Measurements from ENCODE around the gene ZNF613. TPM values are rescaled to one million over a fixed set of nuclear protein-coding genes. Genes with fewer than 3 reads are reported as not detected.
"Not testable (repeated sequence)": the region's sequence is repeated elsewhere in the genome, so short reads cannot be mapped to it uniquely, and the experiment has no call there.

The ZNF613 gene
- polyA plus RNA-seq, 4 donors, result 2.2 to 6.0 (median 4.3) TPM

DNA sequence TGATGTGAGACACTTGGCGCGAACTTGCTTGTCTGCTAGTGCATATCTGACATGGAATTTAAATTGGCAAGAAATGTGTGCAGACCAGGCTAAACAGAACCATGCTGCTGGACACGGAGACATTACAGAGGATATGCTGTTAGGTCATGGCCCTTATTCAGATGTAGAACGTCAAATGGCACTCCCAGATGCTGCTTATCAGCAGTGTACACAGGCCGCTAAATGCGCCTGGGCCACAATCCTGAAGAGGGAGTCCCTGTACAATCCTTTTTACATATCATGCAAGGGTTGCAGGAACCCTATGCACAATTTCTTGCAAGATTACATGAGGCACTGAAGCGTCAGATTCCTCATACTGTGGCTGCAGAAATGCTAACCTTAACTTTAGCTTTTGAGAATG lies 50.1 kb downstream of the ZNF613 start:
- no peak overlapping the region for H3K27ac ChIP-seq (ENCODE audit: low read depth in 1 of 3, low read length in 2 of 3)
- no peak overlapping the region for H3K4me3 ChIP-seq (ENCODE audit: low read depth in 1 of 3, low read length in 3 of 3)
- DNase-seq, result no peak
- H3K9me3 ChIP-seq (ENCODE audit: control insufficient read depth in 2 of 2, insufficient read depth in 1 of 2, low read depth in 1 of 2, low read length in 1 of 2), result peaks cover 12 to 79% of the 10 kb centered on the region in 2 donors
- H3K4me1 ChIP-seq (ENCODE audit: control insufficient read depth in 3 of 3, insufficient read depth in 2 of 3, low read depth in 1 of 3, low read length in 2 of 3), result no peaks in the 10 kb centered on the region
- H3K27me3 ChIP-seq (ENCODE audit: control insufficient read depth in 3 of 3, insufficient read depth in 3 of 3, low read length in 3 of 3), result no peaks in the 10 kb centered on the region
- WGBS, 3 donors, result 86 to 90% (median 86%) methylated on average over 7 of the region's 7 CpGs
- peaks cover 17 to 26% (median 24%) of the 10 kb centered on the region in 3 donors for H3K36me3 ChIP-seq (ENCODE audit: control insufficient read depth in 3 of 3, insufficient read depth in 2 of 3, low read depth in 1 of 3, low read length in 3 of 3)
- FAIRE-seq, result no peak

DNA sequence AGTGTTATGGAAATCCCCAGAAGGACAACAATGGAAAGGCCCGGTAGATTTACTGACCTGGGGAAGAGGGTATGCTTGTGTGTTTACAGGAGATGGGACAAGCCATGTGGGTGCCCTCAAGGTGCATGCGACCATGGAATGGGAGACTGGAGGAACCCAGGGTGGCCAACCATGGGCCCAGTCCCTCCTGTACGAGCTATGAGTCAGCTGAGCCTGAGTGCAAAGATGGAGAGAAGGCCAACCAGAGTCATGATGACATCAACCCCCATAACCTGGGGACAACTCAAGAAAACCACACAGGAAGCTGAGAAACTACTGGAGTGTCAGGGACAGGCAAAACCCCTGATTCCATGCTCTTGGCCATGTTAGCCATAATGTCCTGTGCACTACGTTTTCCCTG lies 51.6 kb downstream of the ZNF613 start:
- Histone ChIP-seq H3K36me3 (ENCODE audit: control insufficient read depth in 3 of 3, insufficient read depth in 2 of 3, low read depth in 1 of 3, low read length in 3 of 3) (peaks cover 7 to 25% (median 20%) of the 10 kb centered on the region in 3 donors), H3K9me3 (ENCODE audit: control insufficient read depth in 2 of 2, insufficient read depth in 1 of 2, low read depth in 1 of 2, low read length in 1 of 2) (peaks cover 12 to 77% of the 10 kb centered on the region in 2 donors), H3K4me3 (ENCODE audit: low read depth in 1 of 3, low read length in 3 of 3) (no peak overlapping the region), H3K4me1 (ENCODE audit: control insufficient read depth in 3 of 3, insufficient read depth in 2 of 3, low read depth in 1 of 3, low read length in 2 of 3) (no peaks in the 10 kb centered on the region), H3K27ac (ENCODE audit: low read depth in 1 of 3, low read length in 2 of 3) (no peak overlapping the region), H3K27me3 (ENCODE audit: control insufficient read depth in 3 of 3, insufficient read depth in 3 of 3, low read length in 3 of 3) (no peaks in the 10 kb centered on the region)
- no peak for FAIRE-seq
- no peak for DNase-seq
- 91 to 95% (median 94%) methylated on average over 4 of the region's 4 CpGs for WGBS, 3 donors

- DNase-seq, result no peak
- Histone ChIP-seq H3K36me3 (ENCODE audit: control insufficient read depth in 3 of 3, insufficient read depth in 2 of 3, low read depth in 1 of 3, low read length in 3 of 3) (peaks cover 6 to 24% (median 13%) of the 10 kb centered on the region in 3 donors), H3K9me3 (ENCODE audit: control insufficient read depth in 2 of 2, insufficient read depth in 1 of 2, low read depth in 1 of 2, low read length in 1 of 2) (peaks cover 9 to 68% of the 10 kb centered on the region in 2 donors), H3K27me3 (ENCODE audit: control insufficient read depth in 3 of 3, insufficient read depth in 3 of 3, low read length in 3 of 3) (no peaks in the 10 kb centered on the region), H3K4me1 (ENCODE audit: control insufficient read depth in 3 of 3, insufficient read depth in 2 of 3, low read depth in 1 of 3, low read length in 2 of 3) (no peaks in the 10 kb centered on the region), H3K4me3 (ENCODE audit: low read depth in 1 of 3, low read length in 3 of 3) (no peak overlapping the region), H3K27ac (ENCODE audit: low read depth in 1 of 3, low read length in 2 of 3) (no peak overlapping the region)
- FAIRE-seq, result no peak
- WGBS, 3 donors, result 96 to 97% (median 97%) methylated on average over 6 of the region's 6 CpGs
These were observed 53.0 kb downstream of the ZNF613 start for GRCh38 chr19:51980116-51980736.

- FAIRE-seq; H3K4me1 ChIP-seq (ENCODE audit: control insufficient read depth in 3 of 3, insufficient read depth in 2 of 3, low read depth in 1 of 3, low read length in 2 of 3); H3K4me3 ChIP-seq (ENCODE audit: low read depth in 1 of 3, low read length in 3 of 3); H3K27ac ChIP-seq (ENCODE audit: low read depth in 1 of 3, low read length in 2 of 3); H3K27me3 ChIP-seq (ENCODE audit: control insufficient read depth in 3 of 3, insufficient read depth in 3 of 3, low read length in 3 of 3); DNase-seq: not testable (repeated sequence)
- Histone ChIP-seq H3K9me3 (ENCODE audit: control insufficient read depth in 2 of 2, insufficient read depth in 1 of 2, low read depth in 1 of 2, low read length in 1 of 2) (peaks cover 9 to 64% of the 10 kb centered on the region in 2 donors), H3K36me3 (ENCODE audit: control insufficient read depth in 3 of 3, insufficient read depth in 2 of 3, low read depth in 1 of 3, low read length in 3 of 3) (peaks cover 6 to 21% (median 11%) of the 10 kb centered on the region in 3 donors)
- WGBS, 3 donors, result 94 to 98% (median 98%) methylated on average over 6 of the region's 6 CpGs
These were observed 53.7 kb downstream of the ZNF613 start for GRCh38 chr19:51980926-51981325.

GRCh38 chr19:51983361-51983760 lies 56.1 kb downstream of the ZNF613 start:
- no peaks in the 10 kb centered on the region for H3K4me1 ChIP-seq (ENCODE audit: control insufficient read depth in 3 of 3, insufficient read depth in 2 of 3, low read depth in 1 of 3, low read length in 2 of 3)
- no peak overlapping the region for H3K27ac ChIP-seq (ENCODE audit: low read depth in 1 of 3, low read length in 2 of 3)
- peaks cover 4 to 56% of the 10 kb centered on the region in 2 donors for H3K9me3 ChIP-seq (ENCODE audit: control insufficient read depth in 2 of 2, insufficient read depth in 1 of 2, low read depth in 1 of 2, low read length in 1 of 2)
- 93 to 97% (median 95%) methylated on average over 4 of the region's 4 CpGs for WGBS, 3 donors
- peaks cover 6 to 16% (median 11%) of the 10 kb centered on the region in 3 donors for H3K36me3 ChIP-seq (ENCODE audit: control insufficient read depth in 3 of 3, insufficient read depth in 2 of 3, low read depth in 1 of 3, low read length in 3 of 3)
- no peak overlapping the region for H3K4me3 ChIP-seq (ENCODE audit: low read depth in 1 of 3, low read length in 3 of 3)
- no peak for DNase-seq
- no peaks in the 10 kb centered on the region for H3K27me3 ChIP-seq (ENCODE audit: control insufficient read depth in 3 of 3, insufficient read depth in 3 of 3, low read length in 3 of 3)
- no peak for FAIRE-seq

- peaks cover 1 to 54% of the 10 kb centered on the region in 2 donors for H3K9me3 ChIP-seq (ENCODE audit: control insufficient read depth in 2 of 2, insufficient read depth in 1 of 2, low read depth in 1 of 2, low read length in 1 of 2)
- DNase-seq (peak; percentile 97), FAIRE-seq (no peak)
- peak within 1 kb of the TSS; percentile 41 to 83 (median 63) for H3K27ac ChIP-seq (ENCODE audit: low read depth in 1 of 3, low read length in 2 of 3)
- H3K27me3 ChIP-seq (ENCODE audit: control insufficient read depth in 3 of 3, insufficient read depth in 3 of 3, low read length in 3 of 3), result no peaks in the 10 kb centered on the region
- peak within 1 kb of the TSS; percentile 74 to 92 (median 89) for H3K4me3 ChIP-seq (ENCODE audit: low read depth in 1 of 3, low read length in 3 of 3)
- H3K36me3 ChIP-seq (ENCODE audit: control insufficient read depth in 3 of 3, insufficient read depth in 2 of 3, low read depth in 1 of 3, low read length in 3 of 3), result peaks cover 0 to 9% (median 8%) of the 10 kb centered on the region in 3 donors
- WGBS, 3 donors, result 2 to 4% (median 3%) methylated on average over 33 of the region's 33 CpGs
- H3K4me1 ChIP-seq (ENCODE audit: control insufficient read depth in 3 of 3, insufficient read depth in 2 of 3, low read depth in 1 of 3, low read length in 2 of 3), result no peaks in the 10 kb centered on the region
These were observed 59.3 kb downstream of the ZNF613 start, which contains the start of gene ZNF350 for GRCh38 chr19:51986309-51987291. Gene ZNF350, minus strand, starts transcription at chr19:51986840. Its CDS starts 12,480 bp downstream, at chr19:51974360.

DNA sequence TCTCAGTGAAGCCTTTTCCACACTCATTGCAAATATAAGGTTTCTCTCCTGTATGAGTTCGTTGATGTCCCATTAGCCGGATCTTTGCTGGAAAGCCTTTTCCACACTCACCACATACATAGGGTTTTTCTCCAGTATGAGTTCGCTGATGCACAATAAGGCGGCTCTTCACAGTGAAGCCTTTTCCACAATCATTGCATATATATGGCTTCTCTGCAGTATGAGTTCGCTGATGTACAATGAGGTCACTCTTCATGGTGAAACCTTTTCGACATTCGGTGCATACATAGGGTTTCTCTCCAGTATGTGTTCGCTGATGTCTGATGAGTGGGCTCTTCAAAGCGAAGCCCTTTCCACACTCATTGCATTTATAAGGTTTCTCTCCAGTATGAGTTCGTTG lies 66.2 kb downstream of the ZNF613 start:
- WGBS, 3 donors, result 97 to 98% (median 98%) methylated on average over 10 of the region's 10 CpGs
- peaks cover 6 to 65% of the 10 kb centered on the region in 2 donors for H3K9me3 ChIP-seq (ENCODE audit: control insufficient read depth in 2 of 2, insufficient read depth in 1 of 2, low read depth in 1 of 2, low read length in 1 of 2)

GRCh38 chr19:51994048-51994644 lies 66.9 kb downstream of the ZNF613 start:
- no peak overlapping the region for H3K4me3 ChIP-seq (ENCODE audit: low read depth in 1 of 3, low read length in 3 of 3)
- H3K27ac ChIP-seq (ENCODE audit: low read depth in 1 of 3, low read length in 2 of 3), result no peak overlapping the region
- peaks cover 6 to 61% of the 10 kb centered on the region in 2 donors for H3K9me3 ChIP-seq (ENCODE audit: control insufficient read depth in 2 of 2, insufficient read depth in 1 of 2, low read depth in 1 of 2, low read length in 1 of 2)
- H3K4me1 ChIP-seq (ENCODE audit: control insufficient read depth in 3 of 3, insufficient read depth in 2 of 3, low read depth in 1 of 3, low read length in 2 of 3), result no peaks in the 10 kb centered on the region
- DNase-seq (no peak), FAIRE-seq (no peak)
- WGBS, 3 donors, result 97 to 100% (median 98%) methylated on average over 2 of the region's 2 CpGs
- H3K27me3 ChIP-seq (ENCODE audit: control insufficient read depth in 3 of 3, insufficient read depth in 3 of 3, low read length in 3 of 3), result no peaks in the 10 kb centered on the region
- peaks cover 7 to 28% (median 12%) of the 10 kb centered on the region in 3 donors for H3K36me3 ChIP-seq (ENCODE audit: control insufficient read depth in 3 of 3, insufficient read depth in 2 of 3, low read depth in 1 of 3, low read length in 3 of 3)

More for the DNA sequence above, 66.2 kb downstream of the ZNF613 start:
- Histone ChIP-seq H3K4me3 (ENCODE audit: low read depth in 1 of 3, low read length in 3 of 3) (no peak overlapping the region), H3K36me3 (ENCODE audit: control insufficient read depth in 3 of 3, insufficient read depth in 2 of 3, low read depth in 1 of 3, low read length in 3 of 3) (peaks cover 4 to 23% (median 12%) of the 10 kb centered on the region in 3 donors), H3K27ac (ENCODE audit: low read depth in 1 of 3, low read length in 2 of 3) (no peak overlapping the region), H3K4me1 (ENCODE audit: control insufficient read depth in 3 of 3, insufficient read depth in 2 of 3, low read depth in 1 of 3, low read length in 2 of 3) (no peaks in the 10 kb centered on the region), H3K27me3 (ENCODE audit: control insufficient read depth in 3 of 3, insufficient read depth in 3 of 3, low read length in 3 of 3) (no peaks in the 10 kb centered on the region)
- DNase-seq, result no peak
- no peak for FAIRE-seq
